HepG2 (cell line): ENCODE measurements around the gene CST4. TPM values are rescaled to one million over a fixed set of nuclear protein-coding genes. Genes with fewer than 3 reads are reported as not detected.

Experiments
- ARHGAP35 ChIP-seq: sonication (generic); formaldehyde crosslinking; IDR thresholded peaks from 2 replicates; pipeline ENCODE4 v1.9.0; 2022; ENCODE audit warnings: mild to moderate bottlenecking, inconsistent platforms, moderate library complexity, missing genetic modification reagents, borderline replicate concordance
- ARID2 ChIP-seq: sonication (generic); formaldehyde crosslinking; IDR thresholded peaks from 2 replicates; pipeline ENCODE4 v1.8.1; 2022; ENCODE audit warnings: mild to moderate bottlenecking, missing genetic modification reagents, borderline replicate concordance
- BRD4 ChIP-seq: sonication (generic); formaldehyde crosslinking; IDR thresholded peaks from 2 replicates; pipeline ENCODE4 v1.4.0; 2020; ENCODE audit warnings: missing genetic modification reagents
- MBD4 ChIP-seq: IDR thresholded peaks from 2 replicates; pipeline ENCODE4 v1.6.1; 2012; ENCODE audit warnings: low read length, inconsistent platforms, borderline replicate concordance
- MYC ChIP-seq: sonication (generic); formaldehyde crosslinking; IDR thresholded peaks from 2 replicates; pipeline ENCODE4 v1.9.0; 2021; ENCODE audit warnings: missing genetic modification reagents, borderline replicate concordance
- NR2C2 ChIP-seq: sonication (generic); formaldehyde crosslinking; IDR thresholded peaks from 2 replicates; pipeline ENCODE4 v1.4.0; 2020; ENCODE audit warnings: missing genetic modification reagents, mild to moderate bottlenecking, moderate library complexity, borderline replicate concordance
- PHF20 ChIP-seq: sonication (generic); formaldehyde crosslinking; IDR thresholded peaks from 2 replicates; pipeline ENCODE4 v1.5.0; 2020; ENCODE audit warnings: mild to moderate bottlenecking, missing genetic modification reagents
- REXO4 ChIP-seq: sonication (generic); formaldehyde crosslinking; IDR thresholded peaks from 2 replicates; pipeline ENCODE4 v1.8.0; 2022; ENCODE audit warnings: missing genetic modification reagents, mild to moderate bottlenecking, borderline replicate concordance
- RXRB ChIP-seq: IDR thresholded peaks from 2 replicates; pipeline ENCODE4 v1.6.1; 2016; ENCODE audit warnings: borderline replicate concordance, missing genetic modification reagents, missing compliant biosample characterization
- ZFP41 ChIP-seq: sonication (generic); formaldehyde crosslinking; IDR thresholded peaks from 2 replicates; pipeline ENCODE4 v1.4.0; 2020; ENCODE audit warnings: mild to moderate bottlenecking, missing genetic modification reagents, borderline replicate concordance
- ZFY ChIP-seq: sonication (generic); formaldehyde crosslinking; IDR thresholded peaks from 2 replicates; pipeline ENCODE4 v1.4.0; 2020; ENCODE audit warnings: missing genetic modification reagents
- ZIK1 ChIP-seq: sonication (generic); formaldehyde crosslinking; IDR thresholded peaks from 2 replicates; pipeline ENCODE4 v1.5.0; 2020; ENCODE audit warnings: mild to moderate bottlenecking, low read depth, missing genetic modification reagents, borderline replicate concordance
- ZNF350 ChIP-seq: sonication (generic); formaldehyde crosslinking; IDR thresholded peaks from 2 replicates; pipeline ENCODE4 v1.4.0; 2020; ENCODE audit warnings: mild to moderate bottlenecking, low read depth, missing genetic modification reagents, borderline replicate concordance
- ZNF530 ChIP-seq: sonication (generic); formaldehyde crosslinking; IDR thresholded peaks from 2 replicates; pipeline ENCODE4 v1.5.0; 2020; ENCODE audit warnings: low read depth, mild to moderate bottlenecking, missing genetic modification reagents
- polyA plus RNA-seq, 8 experiments: library from polyadenylated mRNA; depleted of rRNA in 3 of 8; stranded (reverse) in 7 of 8; unstranded in 1 of 8; fragments of >200 nt; fragmentation: Illumina TruSeq in 4 of 8; extraction: Trizol in 4 of 8; gene quantifications; 2 replicates each; pipeline versions ENCODE4 v1.2.1 to v1.2.3, GENCODE V29; 2011 to 2016; ENCODE audit warnings: low read depth in 4 of 8, missing spikeins in 1 of 8, mixed read lengths in 1 of 8; ENCODE audit not compliant: insufficient read depth in 1 of 8
- total RNA-seq, 5 experiments: library from RNA; depleted of rRNA; stranded (reverse); fragments of >200 nt; fragmentation: Illumina TruSeq; extraction: Trizol; gene quantifications; 2 replicates each; pipeline ENCODE4 v1.2.3, GENCODE V29; 2016; ENCODE audit warnings: low read depth in 1 of 5
- TF ChIP-seq, protein P1 (sequence below): sonication (generic); formaldehyde crosslinking; IDR thresholded peaks from 2 replicates; pipeline ENCODE4 v1.5.0; 2020; ENCODE audit warnings: mild to moderate bottlenecking, missing genetic modification reagents
- TF ChIP-seq, protein P2 (sequence below): IDR thresholded peaks from 2 replicates; pipeline ENCODE4 v1.6.1; 2016; ENCODE audit warnings: missing genetic modification reagents, missing compliant biosample characterization
- TF ChIP-seq, protein P3 (sequence below): sonication (generic); formaldehyde crosslinking; IDR thresholded peaks from 2 replicates; pipeline ENCODE4 v1.5.1; 2020; ENCODE audit warnings: mild to moderate bottlenecking, moderate library complexity, missing genetic modification reagents
- TF ChIP-seq, protein P4 (sequence below): fragments of 450-650 bp; IDR thresholded peaks from 2 replicates; pipeline ENCODE4 v1.6.1; 2017
- TF ChIP-seq, protein P5 (sequence below): sonication (generic); formaldehyde crosslinking; IDR thresholded peaks from 2 replicates; pipeline ENCODE4 v1.4.0; 2020; ENCODE audit warnings: missing genetic modification reagents; ENCODE audit errors: not compliant biosample characterization
- TF ChIP-seq, protein P6 (sequence below): sonication (generic); formaldehyde crosslinking; IDR thresholded peaks from 2 replicates; pipeline ENCODE4 v1.8.1; 2022; ENCODE audit warnings: mild to moderate bottlenecking, missing genetic modification reagents

The CST4 gene
- total and polyA plus RNA-seq, 2 of the 13 experiments (the other 11 are each of a cell fraction or from before 2014, with no cell fraction given): not detected

DNA sequence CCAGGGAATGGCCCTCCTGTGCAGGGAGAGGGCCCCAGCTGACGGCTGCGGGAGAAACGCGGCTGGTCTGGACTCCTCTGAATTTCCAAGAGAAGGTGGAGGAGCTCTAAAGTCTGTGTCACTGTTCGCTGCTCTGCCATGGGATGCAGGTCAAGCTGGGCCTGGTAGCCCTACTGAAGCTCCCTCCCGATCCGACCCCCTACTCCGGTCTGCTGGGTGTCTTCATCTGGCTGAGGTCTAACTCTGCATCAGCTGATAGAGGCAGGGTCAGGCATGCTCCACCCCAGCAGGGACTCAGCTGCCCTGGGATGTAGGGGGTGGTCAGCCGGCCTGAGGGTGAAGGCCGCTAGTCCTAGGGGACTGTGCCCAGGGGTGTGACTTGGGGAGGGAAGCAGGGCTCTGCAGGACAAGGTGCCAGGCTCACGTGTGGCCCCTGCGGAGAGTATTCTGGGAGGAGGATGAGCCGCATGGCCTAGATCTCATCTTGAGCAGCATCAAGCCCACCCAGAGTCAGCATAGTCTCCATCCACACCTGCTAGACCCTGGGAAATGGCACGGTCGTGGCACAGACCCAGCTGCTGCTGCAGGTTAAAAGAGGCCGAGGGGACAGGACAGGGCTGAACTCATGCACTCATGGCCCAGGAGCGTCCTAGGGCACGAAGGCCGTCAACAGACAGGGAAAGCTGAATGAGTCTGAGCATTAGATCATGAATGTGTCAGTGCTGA is 52.5 kb downstream of the CST4 start (continued):
- TF ChIP-seq, protein P1, sequence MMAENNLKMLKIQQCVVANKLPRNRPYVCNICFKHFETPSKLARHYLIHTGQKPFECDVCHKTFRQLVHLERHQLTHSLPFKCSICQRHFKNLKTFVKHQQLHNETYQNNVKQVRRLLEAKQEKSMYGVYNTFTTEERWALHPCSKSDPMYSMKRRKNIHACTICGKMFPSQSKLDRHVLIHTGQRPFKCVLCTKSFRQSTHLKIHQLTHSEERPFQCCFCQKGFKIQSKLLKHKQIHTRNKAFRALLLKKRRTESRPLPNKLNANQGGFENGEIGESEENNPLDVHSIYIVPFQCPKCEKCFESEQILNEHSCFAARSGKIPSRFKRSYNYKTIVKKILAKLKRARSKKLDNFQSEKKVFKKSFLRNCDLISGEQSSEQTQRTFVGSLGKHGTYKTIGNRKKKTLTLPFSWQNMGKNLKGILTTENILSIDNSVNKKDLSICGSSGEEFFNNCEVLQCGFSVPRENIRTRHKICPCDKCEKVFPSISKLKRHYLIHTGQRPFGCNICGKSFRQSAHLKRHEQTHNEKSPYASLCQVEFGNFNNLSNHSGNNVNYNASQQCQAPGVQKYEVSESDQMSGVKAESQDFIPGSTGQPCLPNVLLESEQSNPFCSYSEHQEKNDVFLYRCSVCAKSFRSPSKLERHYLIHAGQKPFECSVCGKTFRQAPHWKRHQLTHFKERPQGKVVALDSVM: no peak
- TF ChIP-seq, protein P2, sequence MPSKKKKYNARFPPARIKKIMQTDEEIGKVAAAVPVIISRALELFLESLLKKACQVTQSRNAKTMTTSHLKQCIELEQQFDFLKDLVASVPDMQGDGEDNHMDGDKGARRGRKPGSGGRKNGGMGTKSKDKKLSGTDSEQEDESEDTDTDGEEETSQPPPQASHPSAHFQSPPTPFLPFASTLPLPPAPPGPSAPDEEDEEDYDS (CRISPR knock-in tag): no peak
- TF ChIP-seq ZNF350 (CRISPR knock-in tag) (peak; percentile 76; the same call in 1 of the 2 replicates), ARHGAP35 (CRISPR knock-in tag) (no peak; the same call in 1 of the 2 replicates), PHF20 (CRISPR knock-in tag) (no peak), MBD4 (no peak), BRD4 (CRISPR knock-in tag) (no peak), ZFY (CRISPR knock-in tag) (peak; percentile 39; the same call in 1 of the 2 replicates), ZNF530 (CRISPR knock-in tag) (no peak), NR2C2 (CRISPR knock-in tag) (no peak), REXO4 (CRISPR knock-in tag) (0 out of 2 replicates have a peak, but pooled peaks have one; percentile 42), ZIK1 (0 out of 2 replicates have a peak, but pooled peaks have one; percentile 50), ZFP41 (CRISPR knock-in tag) (peak; percentile 86; the same call in 1 of the 2 replicates), RXRB (CRISPR knock-in tag) (no peak), MYC (CRISPR knock-in tag) (no peak), ARID2 (CRISPR knock-in tag) (peak; percentile 77; the same call in 1 of the 2 replicates)
- TF ChIP-seq, protein P3, sequence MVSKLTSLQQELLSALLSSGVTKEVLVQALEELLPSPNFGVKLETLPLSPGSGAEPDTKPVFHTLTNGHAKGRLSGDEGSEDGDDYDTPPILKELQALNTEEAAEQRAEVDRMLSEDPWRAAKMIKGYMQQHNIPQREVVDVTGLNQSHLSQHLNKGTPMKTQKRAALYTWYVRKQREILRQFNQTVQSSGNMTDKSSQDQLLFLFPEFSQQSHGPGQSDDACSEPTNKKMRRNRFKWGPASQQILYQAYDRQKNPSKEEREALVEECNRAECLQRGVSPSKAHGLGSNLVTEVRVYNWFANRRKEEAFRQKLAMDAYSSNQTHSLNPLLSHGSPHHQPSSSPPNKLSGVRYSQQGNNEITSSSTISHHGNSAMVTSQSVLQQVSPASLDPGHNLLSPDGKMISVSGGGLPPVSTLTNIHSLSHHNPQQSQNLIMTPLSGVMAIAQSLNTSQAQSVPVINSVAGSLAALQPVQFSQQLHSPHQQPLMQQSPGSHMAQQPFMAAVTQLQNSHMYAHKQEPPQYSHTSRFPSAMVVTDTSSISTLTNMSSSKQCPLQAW (CRISPR knock-in tag): peak; percentile 60; the same call in 1 of the 2 replicates
- TF ChIP-seq, protein P4, sequence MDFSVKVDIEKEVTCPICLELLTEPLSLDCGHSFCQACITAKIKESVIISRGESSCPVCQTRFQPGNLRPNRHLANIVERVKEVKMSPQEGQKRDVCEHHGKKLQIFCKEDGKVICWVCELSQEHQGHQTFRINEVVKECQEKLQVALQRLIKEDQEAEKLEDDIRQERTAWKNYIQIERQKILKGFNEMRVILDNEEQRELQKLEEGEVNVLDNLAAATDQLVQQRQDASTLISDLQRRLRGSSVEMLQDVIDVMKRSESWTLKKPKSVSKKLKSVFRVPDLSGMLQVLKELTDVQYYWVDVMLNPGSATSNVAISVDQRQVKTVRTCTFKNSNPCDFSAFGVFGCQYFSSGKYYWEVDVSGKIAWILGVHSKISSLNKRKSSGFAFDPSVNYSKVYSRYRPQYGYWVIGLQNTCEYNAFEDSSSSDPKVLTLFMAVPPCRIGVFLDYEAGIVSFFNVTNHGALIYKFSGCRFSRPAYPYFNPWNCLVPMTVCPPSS: no peak
- TF ChIP-seq, protein P5, sequence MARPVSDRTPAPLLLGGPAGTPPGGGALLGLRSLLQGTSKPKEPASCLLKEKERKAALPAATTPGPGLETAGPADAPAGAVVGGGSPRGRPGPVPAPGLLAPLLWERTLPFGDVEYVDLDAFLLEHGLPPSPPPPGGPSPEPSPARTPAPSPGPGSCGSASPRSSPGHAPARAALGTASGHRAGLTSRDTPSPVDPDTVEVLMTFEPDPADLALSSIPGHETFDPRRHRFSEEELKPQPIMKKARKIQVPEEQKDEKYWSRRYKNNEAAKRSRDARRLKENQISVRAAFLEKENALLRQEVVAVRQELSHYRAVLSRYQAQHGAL (CRISPR knock-in tag): no peak
- TF ChIP-seq, protein P6, sequence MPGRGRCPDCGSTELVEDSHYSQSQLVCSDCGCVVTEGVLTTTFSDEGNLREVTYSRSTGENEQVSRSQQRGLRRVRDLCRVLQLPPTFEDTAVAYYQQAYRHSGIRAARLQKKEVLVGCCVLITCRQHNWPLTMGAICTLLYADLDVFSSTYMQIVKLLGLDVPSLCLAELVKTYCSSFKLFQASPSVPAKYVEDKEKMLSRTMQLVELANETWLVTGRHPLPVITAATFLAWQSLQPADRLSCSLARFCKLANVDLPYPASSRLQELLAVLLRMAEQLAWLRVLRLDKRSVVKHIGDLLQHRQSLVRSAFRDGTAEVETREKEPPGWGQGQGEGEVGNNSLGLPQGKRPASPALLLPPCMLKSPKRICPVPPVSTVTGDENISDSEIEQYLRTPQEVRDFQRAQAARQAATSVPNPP (CRISPR knock-in tag): 0 out of 2 replicates have a peak, but pooled peaks have one; percentile 37
